Measurements from ENCODE around the gene CAPN7. TPM values are rescaled to one million over a fixed set of nuclear protein-coding genes. Genes with fewer than 3 reads are reported as not detected.

CAPN7 gene
- total RNA-seq, 4 donors from 2014 or later: 37.5 to 88.4 (median 59.5) TPM

DNA sequence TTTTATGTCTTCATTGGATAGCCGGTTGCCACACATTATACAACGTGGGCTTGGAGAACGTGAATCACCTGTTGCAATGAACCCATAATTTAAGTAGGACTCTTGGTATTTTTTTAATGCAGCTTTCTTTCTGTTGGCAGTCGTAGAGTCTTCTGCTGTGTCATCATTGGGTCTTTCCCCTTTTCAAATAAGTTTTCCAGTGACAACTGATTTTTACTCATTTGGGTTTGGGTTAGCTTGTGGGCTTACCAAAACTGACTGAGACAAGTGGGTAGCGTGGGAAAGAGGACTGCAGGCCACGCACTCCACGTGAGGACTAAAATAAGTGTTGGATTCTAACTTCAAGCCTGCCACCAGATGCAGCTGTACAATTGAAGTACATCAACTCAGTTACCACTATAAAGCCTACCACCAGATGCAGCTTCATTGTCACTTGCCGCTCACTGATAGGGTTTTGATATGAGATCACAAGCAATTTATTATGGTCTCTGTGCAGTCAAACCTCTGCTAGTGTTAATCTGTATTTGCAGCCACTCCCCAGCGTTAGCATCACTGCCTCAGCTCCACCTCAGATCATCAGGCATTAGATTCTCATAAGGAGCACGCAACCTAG, 6.4 kb upstream of the CAPN7 start:
- WGBS, 2 donors (ENCODE audit: low coverage in 1 of 2): 78 to 92% methylated on average over 7 to 8 of the region's 10 CpGs
- Histone ChIP-seq H3K4me3 (no peak overlapping the region), H3K36me3 (no peaks in the 10 kb centered on the region), H3K27me3 (no peaks in the 10 kb centered on the region), H3K27ac (no peak overlapping the region), H3K4me1 (no peaks in the 10 kb centered on the region), H3K9me3 (no peaks in the 10 kb centered on the region)
- ATAC-seq: no peak
- no peak for TF ChIP-seq EP300 (IDR thresholded peaks at IDR 0.05)
- TF ChIP-seq, protein P1, sequence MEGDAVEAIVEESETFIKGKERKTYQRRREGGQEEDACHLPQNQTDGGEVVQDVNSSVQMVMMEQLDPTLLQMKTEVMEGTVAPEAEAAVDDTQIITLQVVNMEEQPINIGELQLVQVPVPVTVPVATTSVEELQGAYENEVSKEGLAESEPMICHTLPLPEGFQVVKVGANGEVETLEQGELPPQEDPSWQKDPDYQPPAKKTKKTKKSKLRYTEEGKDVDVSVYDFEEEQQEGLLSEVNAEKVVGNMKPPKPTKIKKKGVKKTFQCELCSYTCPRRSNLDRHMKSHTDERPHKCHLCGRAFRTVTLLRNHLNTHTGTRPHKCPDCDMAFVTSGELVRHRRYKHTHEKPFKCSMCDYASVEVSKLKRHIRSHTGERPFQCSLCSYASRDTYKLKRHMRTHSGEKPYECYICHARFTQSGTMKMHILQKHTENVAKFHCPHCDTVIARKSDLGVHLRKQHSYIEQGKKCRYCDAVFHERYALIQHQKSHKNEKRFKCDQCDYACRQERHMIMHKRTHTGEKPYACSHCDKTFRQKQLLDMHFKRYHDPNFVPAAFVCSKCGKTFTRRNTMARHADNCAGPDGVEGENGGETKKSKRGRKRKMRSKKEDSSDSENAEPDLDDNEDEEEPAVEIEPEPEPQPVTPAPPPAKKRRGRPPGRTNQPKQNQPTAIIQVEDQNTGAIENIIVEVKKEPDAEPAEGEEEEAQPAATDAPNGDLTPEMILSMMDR (IDR thresholded peaks at IDR 0.05): no peak
- no peak for TF ChIP-seq POLR2A (IDR thresholded peaks at IDR 0.05)
- no peak for TF ChIP-seq POLR2AphosphoS5 (IDR thresholded peaks at IDR 0.05)

- 59 to 67% methylated on average over 1 to 3 of the region's 3 CpGs for WGBS, 2 donors (ENCODE audit: low coverage in 1 of 2)
- Histone ChIP-seq H3K9me3 (no peaks in the 10 kb centered on the region), H3K36me3 (no peaks in the 10 kb centered on the region), H3K4me1 (peaks cover 4 to 24% (median 11%) of the 10 kb centered on the region in 3 donors), H3K27me3 (no peaks in the 10 kb centered on the region), H3K27ac (no peak overlapping the region), H3K4me3 (no peak overlapping the region)
- TF ChIP-seq, protein P1 (IDR thresholded peaks at IDR 0.05): no peak
- no peak for TF ChIP-seq POLR2AphosphoS5 (IDR thresholded peaks at IDR 0.05)
- no peak for TF ChIP-seq POLR2A (IDR thresholded peaks at IDR 0.05)
- TF ChIP-seq EP300 (IDR thresholded peaks at IDR 0.05): no peak
- ATAC-seq: no peak
These were observed 2.0 kb upstream of the CAPN7 start for GRCh38 chr3:15204005-15204404.

DNA sequence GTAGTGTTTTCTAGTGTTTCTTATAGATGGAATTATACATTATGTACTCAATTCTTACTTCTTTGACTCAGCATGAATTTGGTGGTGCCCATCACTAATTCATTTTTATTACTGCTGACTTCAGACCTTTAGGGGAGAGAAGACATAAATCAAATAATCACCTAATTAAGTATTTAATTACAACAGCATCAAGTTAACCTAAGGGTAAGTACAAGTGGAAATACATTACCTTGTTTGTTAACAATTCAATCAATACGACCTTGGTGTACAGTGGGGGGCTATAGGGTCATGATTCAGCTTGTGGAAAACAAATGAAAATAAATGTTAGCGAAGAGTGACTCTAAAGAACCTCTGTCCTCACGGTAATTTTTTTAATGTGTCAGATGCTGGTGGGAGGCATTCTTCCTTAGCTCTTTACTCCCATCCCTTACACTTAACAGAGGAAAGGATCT, 538 bp upstream of the CAPN7 start:
- no peak for TF ChIP-seq EP300 (IDR thresholded peaks at IDR 0.05)
- H3K27me3 ChIP-seq: no peaks in the 10 kb centered on the region
- H3K4me3 ChIP-seq: peak overlapping the region; percentile 17 to 97
- H3K36me3 ChIP-seq: peaks cover 0 to 1% of the 10 kb centered on the region in 2 donors
- no peak for ATAC-seq
- no peaks in the 10 kb centered on the region for H3K9me3 ChIP-seq
- WGBS, 2 donors (ENCODE audit: low coverage in 1 of 2): 0% methylated on average over 3 of the region's 3 CpGs
- peaks cover 4 to 39% (median 16%) of the 10 kb centered on the region in 3 donors for H3K4me1 ChIP-seq
- peak overlapping the region; percentile 31 to 100 (median 98) for H3K27ac ChIP-seq

- Histone ChIP-seq H3K27ac (peak overlapping the region; percentile 85 to 100 (median 98)), H3K36me3 (peaks cover 0 to 13% of the 10 kb centered on the region in 2 donors), H3K4me3 (peak overlapping the region; percentile 73 to 97), H3K27me3 (no peaks in the 10 kb centered on the region), H3K9me3 (no peaks in the 10 kb centered on the region), H3K4me1 (peaks cover 4 to 53% (median 16%) of the 10 kb centered on the region in 3 donors)
- peak; percentile 39 for ATAC-seq
- TF ChIP-seq POLR2A (IDR thresholded peaks at IDR 0.05) (no peak), EP300 (IDR thresholded peaks at IDR 0.05) (no peak), POLR2AphosphoS5 (IDR thresholded peaks at IDR 0.05) (peak; percentile 72)
- TF ChIP-seq, protein P1 (IDR thresholded peaks at IDR 0.05): no peak
- WGBS, 2 donors (ENCODE audit: low coverage in 1 of 2): 4% methylated on average over 9 to 11 of the region's 30 CpGs
These were observed 873 bp downstream of the CAPN7 start for GRCh38 chr3:15206662-15207576.

GRCh38 chr3:15207836-15208504, 1.9 kb downstream of the CAPN7 start:
- H3K27ac ChIP-seq: peak overlapping the region; percentile 55 to 100 (median 92)
- 46 to 51% methylated on average over 5 of the region's 5 CpGs for WGBS, 2 donors (ENCODE audit: low coverage in 1 of 2)
- TF ChIP-seq, protein P1 (IDR thresholded peaks at IDR 0.05): no peak
- TF ChIP-seq POLR2AphosphoS5 (IDR thresholded peaks at IDR 0.05) (no peak), EP300 (IDR thresholded peaks at IDR 0.05) (no peak), POLR2A (IDR thresholded peaks at IDR 0.05) (no peak)
- H3K4me3 ChIP-seq: peak overlapping the region; percentile 73 to 97
- no peak for ATAC-seq
- no peaks in the 10 kb centered on the region for H3K27me3 ChIP-seq
- peaks cover 0 to 24% of the 10 kb centered on the region in 2 donors for H3K36me3 ChIP-seq
- no peaks in the 10 kb centered on the region for H3K9me3 ChIP-seq
- H3K4me1 ChIP-seq: peaks cover 4 to 59% (median 16%) of the 10 kb centered on the region in 3 donors

All from gastroesophageal sphincter (tissue), 4 donors.